WERI-Rb-1 (cell line): ENCODE results near the gene PGM2L1.
"Not testable (repeated sequence)": the region's sequence is repeated elsewhere in the genome, so short reads cannot be mapped to it uniquely, and the experiment has no call there.

Source experiments
- DNase-seq: peaks from one replicate; pipeline ENCODE4 v3.0.0-alpha.2; 2020
- H3K27ac ChIP-seq: fragments of 250-450 bp; sonication (Bioruptor Pico); 2 replicates; pipeline ENCODE4 v1.5.1; 2020; ENCODE audit warnings: mild to moderate bottlenecking, moderate library complexity
- H3K27me3 ChIP-seq: fragments of 250-450 bp; sonication (Bioruptor Pico); 2 replicates; pipeline ENCODE4 v1.5.1; 2021; ENCODE audit warnings: mild to moderate bottlenecking, low read depth, moderate library complexity; ENCODE audit not compliant: insufficient read depth, severe bottlenecking
- H3K36me3 ChIP-seq: fragments of 250-450 bp; sonication (Bioruptor Pico); 2 replicates; pipeline ENCODE4 v1.5.1; 2020; ENCODE audit warnings: mild to moderate bottlenecking, moderate library complexity
- H3K4me3 ChIP-seq: 2 replicates; pipeline ENCODE4 v1.5.1; 2011; ENCODE audit warnings: low read depth, mild to moderate bottlenecking, control low read depth, low read length
- H3K9me3 ChIP-seq: fragments of 250-450 bp; sonication (Bioruptor Pico); 2 replicates; pipeline ENCODE4 v1.5.1; 2021; ENCODE audit warnings: mild to moderate bottlenecking, moderate library complexity; ENCODE audit not compliant: severe bottlenecking
- CTCF ChIP-seq: IDR thresholded peaks from 2 replicates; pipeline ENCODE4 v1.5.1; 2011; ENCODE audit warnings: low read depth, mild to moderate bottlenecking, control low read depth, inconsistent platforms, low read length

Gene PGM2L1

GRCh38 chr11:74425100-74425499 is 26.9 kb upstream of the PGM2L1 start:
- Histone ChIP-seq H3K36me3 (no peaks in the 10 kb centered on the region), H3K27me3 (no peaks in the 10 kb centered on the region), H3K27ac (no peak overlapping the region), H3K9me3 (no peaks in the 10 kb centered on the region), H3K4me3 (no peak overlapping the region)
- no peak for TF ChIP-seq CTCF
- DNase-seq = no peak

- no peaks in the 10 kb centered on the region for H3K36me3 ChIP-seq
- DNase-seq = no peak
- H3K27ac ChIP-seq = no peak overlapping the region
Observed at GRCh38 chr11:74418509-74418895, 20.3 kb upstream of the PGM2L1 start.

GRCh38 chr11:74417860-74418508 is 19.8 kb upstream of the PGM2L1 start:
- no peak for DNase-seq
- no peak for TF ChIP-seq CTCF
- H3K27ac ChIP-seq = no peak overlapping the region

More at GRCh38 chr11:74418509-74418895, 20.3 kb upstream of the PGM2L1 start:
- no peaks in the 10 kb centered on the region for H3K9me3 ChIP-seq
- no peak overlapping the region for H3K4me3 ChIP-seq
- TF ChIP-seq CTCF = no peak
- no peaks in the 10 kb centered on the region for H3K27me3 ChIP-seq

GRCh38 chr11:74417379-74417804 is 19.2 kb upstream of the PGM2L1 start:
- DNase-seq = no peak
- H3K27me3 ChIP-seq = no peaks in the 10 kb centered on the region
- H3K4me3 ChIP-seq = no peak overlapping the region
- TF ChIP-seq CTCF = no peak
- no peak overlapping the region for H3K27ac ChIP-seq
- H3K9me3 ChIP-seq = no peaks in the 10 kb centered on the region
- H3K36me3 ChIP-seq = no peaks in the 10 kb centered on the region

More at GRCh38 chr11:74417860-74418508, 19.8 kb upstream of the PGM2L1 start:
- H3K27me3 ChIP-seq = no peaks in the 10 kb centered on the region
- H3K9me3 ChIP-seq = no peaks in the 10 kb centered on the region
- H3K36me3 ChIP-seq = no peaks in the 10 kb centered on the region
- no peak overlapping the region for H3K4me3 ChIP-seq

GRCh38 chr11:74416974-74417373 is 18.7 kb upstream of the PGM2L1 start:
- H3K9me3 ChIP-seq, H3K4me3 ChIP-seq, H3K27ac ChIP-seq, DNase-seq, H3K27me3 ChIP-seq, H3K36me3 ChIP-seq: not testable (repeated sequence)

GRCh38 chr11:74412733-74413359 is 14.6 kb upstream of the PGM2L1 start:
- DNase-seq = no peak
- Histone ChIP-seq H3K9me3 (no peaks in the 10 kb centered on the region), H3K36me3 (no peaks in the 10 kb centered on the region), H3K27me3 (no peaks in the 10 kb centered on the region), H3K27ac (no peak overlapping the region), H3K4me3 (no peak overlapping the region)
- TF ChIP-seq CTCF = no peak
